OCI-LY1 (cell line): ENCODE data around the gene MARK3.

Experiments
- CTCF ChIP-seq: fragments of 200-600 bp; sonication (generic), shearing (Covaris generic); IDR thresholded peaks from 2 replicates; pipeline ENCODE4 v1.5.1; 2017; ENCODE audit warnings: mild to moderate bottlenecking, antibody characterized with exemption, low read length, moderate library complexity, mixed read lengths
- EZH2 ChIP-seq: fragments of 200-600 bp; sonication (generic), shearing (Covaris generic); IDR thresholded peaks from 2 replicates; pipeline ENCODE4 v1.8.0; 2017; ENCODE audit warnings: borderline replicate concordance, mixed run types, mild to moderate bottlenecking, antibody characterized with exemption, low read length, moderate library complexity, mixed read lengths

- TF ChIP-seq CTCF, result no peak
- TF ChIP-seq EZH2, result no peak
These were observed 117.7 kb downstream of the MARK3 start for GRCh38 chr14:103502877-103503276.
